HepG2 (cell line): Measurements from ENCODE around the gene GABBR2.

ENCODE experiments used
- POLR2A ChIP-seq, 2 experiments: IDR thresholded peaks; 2 replicates each; pipeline ENCODE4 v1.6.1; 2011; ENCODE audit warnings: low read depth in 2 of 2, low read length in 2 of 2, mild to moderate bottlenecking in 1 of 2, moderate library complexity in 1 of 2; ENCODE audit not compliant: insufficient read depth in 1 of 2
- SMC3 ChIP-seq: IDR thresholded peaks from 2 replicates; pipeline ENCODE4 v1.6.1; 2011; ENCODE audit warnings: low read length, improper control_type of control experiment
- ZFAT ChIP-seq: sonication (generic); formaldehyde crosslinking; conservative IDR thresholded peaks from 2 replicates; pipeline ENCODE4 v1.8.1; 2023; ENCODE audit warnings: missing genetic modification reagents, inconsistent platforms

- TF ChIP-seq POLR2A (IDR thresholded peaks at IDR 0.05; ENCODE audit: insufficient read depth in 1 of 2, low read depth in 2 of 2, low read length in 2 of 2): no peak
- TF ChIP-seq ZFAT: no peak
- no peak for TF ChIP-seq SMC3
These were observed 139.7 kb downstream of the GABBR2 start for GRCh38 chr9:98568909-98569469.
